HG02943 (cell line): ENCODE measurements around the gene BAG5.

ENCODE experiments used
- ATAC-seq: cut with Tn5 transposase; IDR thresholded peaks from one replicate; pipeline ENCODE4 v1.9.1; 2021; ENCODE audit warnings: mild to moderate bottlenecking, low read depth, moderate library complexity; ENCODE audit not compliant: unreplicated experiment

Gene BAG5

GRCh38 chr14:103535891-103536565 lies 26.4 kb downstream of the BAG5 start:
- no peak for ATAC-seq

DNA sequence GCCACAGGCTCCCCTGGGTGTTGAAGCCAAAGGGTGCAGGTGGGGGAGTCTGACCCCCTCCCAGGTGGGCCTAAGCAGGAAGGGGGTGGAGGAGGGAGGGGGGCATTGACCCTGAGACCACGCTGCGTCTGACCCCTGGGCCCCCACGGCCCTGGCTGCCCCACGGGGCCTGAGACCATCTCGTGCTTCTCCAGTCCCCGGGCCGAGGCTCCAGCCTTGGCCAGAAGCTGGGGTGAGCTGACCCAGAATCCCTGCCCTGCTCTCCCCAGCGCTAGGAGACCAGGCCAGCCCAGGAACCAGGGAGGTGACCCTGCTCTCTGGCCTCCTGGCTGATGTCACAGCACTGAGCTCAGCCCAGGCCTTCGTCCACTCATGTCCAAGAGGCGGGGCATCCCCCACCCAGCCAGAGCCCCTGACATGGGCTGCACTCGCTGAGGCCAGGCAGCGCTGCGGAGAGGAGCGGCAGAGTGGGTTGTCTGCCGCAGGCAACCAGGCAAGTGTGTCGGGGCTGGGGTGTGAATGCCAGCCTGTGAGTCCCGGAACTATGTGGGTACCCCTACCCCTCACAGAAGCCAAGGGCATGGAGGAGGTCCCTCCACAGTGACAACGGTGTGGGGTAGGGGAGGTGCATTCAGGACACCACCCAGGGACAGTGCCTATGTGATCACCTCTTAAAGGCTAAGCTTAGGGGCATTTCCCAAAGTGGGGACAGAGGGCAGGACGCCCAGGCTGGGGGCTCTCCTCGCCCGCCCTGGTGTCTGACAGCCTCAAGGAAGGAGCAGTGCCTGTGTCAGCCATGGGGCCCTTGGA lies 27.2 kb downstream of the BAG5 start:
- no peak for ATAC-seq

- ATAC-seq, result no peak
Observed at GRCh38 chr14:103534576-103535061, 27.8 kb downstream of the BAG5 start.

- ATAC-seq, result no peak
Observed at GRCh38 chr14:103533999-103534575, 28.4 kb downstream of the BAG5 start.

GRCh38 chr14:103533137-103533998 lies 29.1 kb downstream of the BAG5 start:
- ATAC-seq, result no peak

GRCh38 chr14:103532216-103533136 lies 30.0 kb downstream of the BAG5 start:
- no peak for ATAC-seq

GRCh38 chr14:103531421-103532215 lies 30.8 kb downstream of the BAG5 start:
- no peak for ATAC-seq

DNA sequence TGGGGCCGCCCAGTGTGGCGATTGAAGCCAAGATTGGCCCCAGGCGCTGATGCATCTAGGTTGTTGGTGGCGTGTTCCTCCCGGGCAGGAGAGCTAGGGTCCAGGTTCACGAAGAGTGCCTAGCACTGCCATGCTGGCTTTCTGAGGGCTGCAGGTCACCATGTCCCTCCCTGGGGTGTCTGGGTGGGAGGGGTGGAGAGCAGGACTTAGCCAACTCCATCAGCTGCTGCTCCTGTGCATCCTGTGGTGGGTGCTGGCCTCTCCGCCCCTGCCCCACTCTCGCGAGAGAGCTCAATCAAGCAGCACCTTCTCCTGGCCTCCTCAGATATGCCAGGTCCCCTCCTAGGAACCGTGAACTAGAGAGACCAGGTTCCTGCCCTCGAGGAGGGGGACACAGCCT lies 31.6 kb downstream of the BAG5 start:
- no peak for ATAC-seq

- ATAC-seq, result no peak
Observed at GRCh38 chr14:103530390-103530789, 32.1 kb downstream of the BAG5 start.

- ATAC-seq, result no peak
Observed at GRCh38 chr14:103529383-103530365, 32.8 kb downstream of the BAG5 start.

DNA sequence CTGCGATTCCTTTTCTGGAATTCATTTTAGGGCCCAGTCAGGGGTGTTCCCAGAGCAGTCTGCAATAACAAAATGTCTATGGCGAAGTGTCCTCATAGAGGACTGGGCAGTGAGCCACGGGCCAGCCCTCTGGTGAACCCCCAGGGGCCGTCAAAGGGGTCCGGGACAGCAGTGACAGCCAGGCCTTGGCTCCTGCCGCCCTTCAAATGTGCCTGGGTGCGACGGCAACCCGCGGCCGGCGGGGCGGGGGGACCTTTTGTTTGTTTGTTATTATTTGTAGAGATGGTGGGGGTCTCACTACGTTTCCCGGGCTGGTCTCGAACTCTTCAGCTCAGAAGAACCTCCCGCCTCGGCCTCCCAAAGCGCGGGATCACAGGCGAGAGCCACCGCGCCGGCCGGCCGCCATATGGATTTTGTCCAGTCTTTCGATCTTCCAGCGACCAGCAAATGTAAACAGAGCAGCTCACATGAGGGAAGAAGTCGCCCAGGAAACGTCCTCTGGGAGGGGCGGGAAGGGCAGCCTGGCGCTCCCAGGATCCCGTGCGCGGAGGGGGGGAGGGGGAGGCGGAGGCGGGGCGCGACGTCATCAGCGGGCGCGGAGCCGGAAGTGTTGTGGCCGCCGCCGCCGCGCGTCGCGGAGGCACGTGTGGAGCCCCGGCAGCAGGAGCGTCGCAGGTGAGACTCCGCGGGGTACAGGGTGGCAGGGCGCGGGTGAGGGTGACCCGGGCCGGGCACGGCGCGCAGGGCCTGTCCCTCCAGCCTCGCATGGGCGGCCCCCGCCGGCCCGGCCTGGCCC lies 33.7 kb downstream of the BAG5 start, which contains the start of gene TRMT61A:
Gene TRMT61A (plus strand): TSS at position 610 of the 796 bp plus-strand sequence. CDS start 783 bp downstream, outside the sequence.
- no peak for ATAC-seq

DNA sequence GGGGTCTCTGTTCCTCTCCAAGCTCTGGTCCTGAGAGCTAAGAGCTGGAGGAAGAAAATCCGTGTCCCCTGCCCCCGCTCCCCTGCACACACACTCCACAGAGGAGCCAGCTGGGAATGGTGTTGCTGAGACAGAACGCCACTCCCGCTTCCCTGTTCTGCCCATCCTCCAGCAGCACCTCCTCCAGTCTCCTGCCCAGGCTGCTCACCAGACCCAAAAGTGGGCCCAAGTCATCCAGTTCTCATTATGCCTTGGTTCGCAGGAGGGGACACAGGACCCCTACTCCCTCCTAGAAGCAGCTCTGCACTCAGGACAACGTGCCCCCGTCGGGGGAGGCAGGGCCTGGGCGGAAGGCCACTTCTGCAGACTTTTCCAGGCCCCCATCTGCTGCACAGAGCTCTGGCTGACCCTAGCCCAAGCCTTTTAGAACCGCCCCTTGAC lies 34.3 kb downstream of the BAG5 start:
- ATAC-seq, result no peak

DNA sequence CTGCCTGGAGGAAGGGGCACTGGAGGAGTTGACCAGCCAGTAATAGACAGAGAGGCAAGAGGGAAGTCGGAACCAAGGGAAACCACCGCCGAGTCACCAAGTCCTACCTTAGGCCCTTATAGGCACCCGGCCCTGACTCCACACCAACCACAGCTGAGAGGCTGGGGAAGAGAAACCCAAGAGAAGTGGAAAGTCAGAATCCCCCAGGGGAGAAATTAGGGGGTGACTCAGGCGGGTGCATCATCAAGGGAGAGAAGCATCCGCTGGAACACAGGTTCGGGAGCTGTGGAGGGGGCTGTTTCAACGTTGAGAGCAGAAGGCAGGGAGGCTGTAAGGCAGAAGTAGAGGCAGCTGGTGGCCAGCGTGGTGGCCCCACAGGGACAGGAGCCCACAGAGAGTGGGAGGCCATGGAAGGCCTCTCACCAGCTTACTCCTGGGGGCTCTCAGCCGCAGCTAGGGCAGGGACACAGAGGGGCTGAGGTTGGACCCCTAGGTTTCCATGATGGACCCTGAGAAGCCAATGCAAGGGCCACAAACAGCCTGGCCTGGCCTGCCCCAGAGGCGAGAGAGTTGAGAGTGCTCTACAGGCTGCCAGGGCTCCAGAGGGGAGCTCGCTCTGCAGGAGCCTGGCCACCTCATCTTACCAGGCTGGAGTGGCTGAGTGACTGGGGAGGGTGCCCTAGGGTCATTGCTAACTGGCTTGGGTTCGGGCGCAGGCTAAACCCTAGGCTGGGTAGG lies 34.9 kb downstream of the BAG5 start:
- no peak for ATAC-seq

GRCh38 chr14:103526914-103527248 lies 35.6 kb downstream of the BAG5 start:
- no peak for ATAC-seq

GRCh38 chr14:103526247-103526913 lies 36.1 kb downstream of the BAG5 start:
- no peak for ATAC-seq
